Activated gamma-delta T cell treated with anti-CD3 and anti-CD28 coated beads, Interleukin-2, amount 50 U/mL, for 16 hours (primary cell): Measurements from ENCODE around the gene ALDH8A1.
"Not testable (repeated sequence)": the region's sequence is repeated elsewhere in the genome, so short reads cannot be mapped to it uniquely, and the experiment has no call there.

Experiments
- DNase-seq: peaks from one replicate; pipeline ENCODE4 v3.0.0-alpha.2; 2020; ENCODE audit warnings: low read depth

ALDH8A1 gene

GRCh38 chr6:134909701-134910592, 40.0 kb downstream of the ALDH8A1 start:
- no peak for DNase-seq

GRCh38 chr6:134908906-134909516, 40.9 kb downstream of the ALDH8A1 start:
- no peak for DNase-seq

- DNase-seq = not testable (repeated sequence)
Observed at GRCh38 chr6:134904731-134905130, 45.2 kb downstream of the ALDH8A1 start.

GRCh38 chr6:134903448-134903847, 46.5 kb downstream of the ALDH8A1 start:
- DNase-seq = no peak

- no peak for DNase-seq
Observed at GRCh38 chr6:134902936-134903335, 47.0 kb downstream of the ALDH8A1 start.

GRCh38 chr6:134902074-134902861, 47.6 kb downstream of the ALDH8A1 start:
- DNase-seq = no peak

- DNase-seq = no peak
Observed at GRCh38 chr6:134898575-134898974, 51.3 kb downstream of the ALDH8A1 start.

- not testable (repeated sequence) for DNase-seq
Observed at GRCh38 chr6:134898166-134898565, 51.7 kb downstream of the ALDH8A1 start.

GRCh38 chr6:134896910-134897309, 53.0 kb downstream of the ALDH8A1 start:
- no peak for DNase-seq

- no peak for DNase-seq
Observed at GRCh38 chr6:134894800-134895199, 55.1 kb downstream of the ALDH8A1 start.

- no peak for DNase-seq
Observed at GRCh38 chr6:134892362-134892761, 57.5 kb downstream of the ALDH8A1 start.

- DNase-seq = no peak
Observed at GRCh38 chr6:134891633-134892032, 58.3 kb downstream of the ALDH8A1 start.

GRCh38 chr6:134888316-134888715, 61.6 kb downstream of the ALDH8A1 start:
- no peak for DNase-seq

- DNase-seq = no peak
Observed at GRCh38 chr6:134884752-134885151, 65.1 kb downstream of the ALDH8A1 start.

GRCh38 chr6:134883314-134883713, 66.6 kb downstream of the ALDH8A1 start:
- DNase-seq = no peak

- DNase-seq = peak; percentile 30
Observed at GRCh38 chr6:134882426-134883038, 67.4 kb downstream of the ALDH8A1 start.

- no peak for DNase-seq
Observed at GRCh38 chr6:134880487-134881190, 69.3 kb downstream of the ALDH8A1 start.

- DNase-seq = no peak
Observed at GRCh38 chr6:134878136-134878535, 71.8 kb downstream of the ALDH8A1 start.

- DNase-seq = no peak
Observed at GRCh38 chr6:134875367-134875766, 74.5 kb downstream of the ALDH8A1 start.

GRCh38 chr6:134873500-134874388, 76.2 kb downstream of the ALDH8A1 start:
- no peak for DNase-seq
